ENCODE results near the gene KRTAP5-3. TPM values are rescaled to one million over a fixed set of nuclear protein-coding genes. Genes with fewer than 3 reads are reported as not detected.

The KRTAP5-3 gene
- polyA plus RNA-seq, 2 of the 4 experiments (the other 2 are of a cell fraction), result not detected

GRCh38 chr11:1557904-1558774 lies 50.1 kb downstream of the KRTAP5-3 start (continued):
- TF ChIP-seq ZSCAN20 (CRISPR knock-in tag; IDR thresholded peaks at IDR 0.05), result no peak
- no peak for TF ChIP-seq BHLHE40 (IDR thresholded peaks at IDR 0.05; ENCODE audit: low read depth, low read length)
- TF ChIP-seq TFCP2L1 (CRISPR knock-in tag; IDR thresholded peaks at IDR 0.05), result no peak
- TF ChIP-seq CHD2 (IDR thresholded peaks at IDR 0.05; ENCODE audit: low read length, partially characterized antibody), result no peak
- no peak for TF ChIP-seq ZNF302 (CRISPR knock-in tag; IDR thresholded peaks at IDR 0.05)
- TF ChIP-seq FOXS1 (CRISPR knock-in tag; IDR thresholded peaks at IDR 0.05), result no peak

Other genes starting within 250 kb of the KRTAP5-3 start
- 2.7 and 3.8 TPM in 2 replicates for gene BRSK2, start 218.5 kb downstream of the KRTAP5-3 start, polyA plus RNA-seq (2011; rRNA removed)
- gene BRSK2, start 218.5 kb downstream of the KRTAP5-3 start, polyA plus RNA-seq (2017; fragmentation: RNase III; extraction: RNeasy Plus Mini Kit Qiagen cat#74134 plus additional on column Dnase treatment), result 9.1 to 10.1 TPM (median 9.7 TPM) in 3 replicates
- gene MOB2, start 121.7 kb downstream of the KRTAP5-3 start, polyA plus RNA-seq (2011; rRNA removed), result 25.4 and 32.0 TPM in 2 replicates
- 31.9 to 38.2 TPM (median 35.2 TPM) in 3 replicates for gene MOB2, start 121.7 kb downstream of the KRTAP5-3 start, polyA plus RNA-seq (2017; fragmentation: RNase III; extraction: RNeasy Plus Mini Kit Qiagen cat#74134 plus additional on column Dnase treatment)
- gene DUSP8, start 36.2 kb downstream of the KRTAP5-3 start, polyA plus RNA-seq (2011; rRNA removed), result 2.6 and 3.6 TPM in 2 replicates
- gene DUSP8, start 36.2 kb downstream of the KRTAP5-3 start, polyA plus RNA-seq (2017; fragmentation: RNase III; extraction: RNeasy Plus Mini Kit Qiagen cat#74134 plus additional on column Dnase treatment), result 0.59 to 1.2 TPM (median 0.72 TPM) in 3 replicates
- not detected in 2 replicates for gene KRTAP5-1, start 23.2 kb downstream of the KRTAP5-3 start, polyA plus RNA-seq (2011; rRNA removed)
- gene KRTAP5-1, start 23.2 kb downstream of the KRTAP5-3 start, polyA plus RNA-seq (2017; fragmentation: RNase III; extraction: RNeasy Plus Mini Kit Qiagen cat#74134 plus additional on column Dnase treatment), result not detected in 3 replicates
- not detected in 2 replicates for gene KRTAP5-2, start 10.2 kb downstream of the KRTAP5-3 start, polyA plus RNA-seq (2011; rRNA removed)
- gene KRTAP5-2, start 10.2 kb downstream of the KRTAP5-3 start, polyA plus RNA-seq (2017; fragmentation: RNase III; extraction: RNeasy Plus Mini Kit Qiagen cat#74134 plus additional on column Dnase treatment), result not detected in 3 replicates
- not detected in 2 replicates for gene KRTAP5-4, start 13.7 kb upstream of the KRTAP5-3 start, polyA plus RNA-seq (2011; rRNA removed)
- gene KRTAP5-4, start 13.7 kb upstream of the KRTAP5-3 start, polyA plus RNA-seq (2017; fragmentation: RNase III; extraction: RNeasy Plus Mini Kit Qiagen cat#74134 plus additional on column Dnase treatment), result not detected in 3 replicates
- gene KRTAP5-5, start 21.3 kb upstream of the KRTAP5-3 start, polyA plus RNA-seq (2011; rRNA removed), result not detected in 2 replicates
- gene KRTAP5-5, start 21.3 kb upstream of the KRTAP5-3 start, polyA plus RNA-seq (2017; fragmentation: RNase III; extraction: RNeasy Plus Mini Kit Qiagen cat#74134 plus additional on column Dnase treatment), result not detected in 3 replicates
- not detected in 2 replicates for gene KRTAP5-6, start 88.7 kb upstream of the KRTAP5-3 start, polyA plus RNA-seq (2011; rRNA removed)
- gene KRTAP5-6, start 88.7 kb upstream of the KRTAP5-3 start, polyA plus RNA-seq (2017; fragmentation: RNase III; extraction: RNeasy Plus Mini Kit Qiagen cat#74134 plus additional on column Dnase treatment), result not detected in 3 replicates
- 0.26 and 0.28 TPM in 2 replicates for gene IFITM10, start 142.1 kb upstream of the KRTAP5-3 start, polyA plus RNA-seq (2011; rRNA removed)
- gene IFITM10, start 142.1 kb upstream of the KRTAP5-3 start, polyA plus RNA-seq (2017; fragmentation: RNase III; extraction: RNeasy Plus Mini Kit Qiagen cat#74134 plus additional on column Dnase treatment), result 0.55 to 0.78 TPM (median 0.67 TPM) in 3 replicates
- gene CTSD, start 155.5 kb upstream of the KRTAP5-3 start, polyA plus RNA-seq (2011; rRNA removed), result 74.0 and 117 TPM in 2 replicates
- gene CTSD, start 155.5 kb upstream of the KRTAP5-3 start, polyA plus RNA-seq (2017; fragmentation: RNase III; extraction: RNeasy Plus Mini Kit Qiagen cat#74134 plus additional on column Dnase treatment), result 259 to 326 TPM (median 310 TPM) in 3 replicates
- gene SYT8, start 226.5 kb upstream of the KRTAP5-3 start, polyA plus RNA-seq (2011; rRNA removed), result not detected in 2 replicates
- gene SYT8, start 226.5 kb upstream of the KRTAP5-3 start, polyA plus RNA-seq (2017; fragmentation: RNase III; extraction: RNeasy Plus Mini Kit Qiagen cat#74134 plus additional on column Dnase treatment), result 0.21 to 0.25 TPM (median 0.22 TPM) in 3 replicates
- gene TNNI2, start 230.5 kb upstream of the KRTAP5-3 start, polyA plus RNA-seq (2011; rRNA removed), result not detected in 2 replicates
- not detected in 3 replicates for gene TNNI2, start 230.5 kb upstream of the KRTAP5-3 start, polyA plus RNA-seq (2017; fragmentation: RNase III; extraction: RNeasy Plus Mini Kit Qiagen cat#74134 plus additional on column Dnase treatment)
- gene LSP1, start 244.6 kb upstream of the KRTAP5-3 start, polyA plus RNA-seq (2011; rRNA removed), result 0.42 and 0.67 TPM in 2 replicates
- gene LSP1, start 244.6 kb upstream of the KRTAP5-3 start, polyA plus RNA-seq (2017; fragmentation: RNase III; extraction: RNeasy Plus Mini Kit Qiagen cat#74134 plus additional on column Dnase treatment), result 1.7 to 5.5 TPM (median 3.5 TPM) in 3 replicates

All from A549 (cell line).